OCI-LY1 (cell line): Measurements from ENCODE around the gene MAGEA11.

Experiments used
- CTCF ChIP-seq: fragments of 200-600 bp; sonication (generic), shearing (Covaris generic); IDR thresholded peaks from 2 replicates; pipeline ENCODE4 v1.5.1; 2017; ENCODE audit warnings: mild to moderate bottlenecking, antibody characterized with exemption, low read length, moderate library complexity, mixed read lengths
- EZH2 ChIP-seq: fragments of 200-600 bp; sonication (generic), shearing (Covaris generic); IDR thresholded peaks from 2 replicates; pipeline ENCODE4 v1.8.0; 2017; ENCODE audit warnings: borderline replicate concordance, mixed run types, mild to moderate bottlenecking, antibody characterized with exemption, low read length, moderate library complexity, mixed read lengths

GRCh38 chrX:149715468-149715867 is 3.6 kb downstream of the MAGEA11 start:
- TF ChIP-seq CTCF (no peak), EZH2 (no peak)
